SK-N-SH treated with all-trans-retinoic acid at 6 μM for 48 hours (cell line): ENCODE measurements around the gene AP3B1.

Experiments
- ATAC-seq: fragments of 200-7000 bp; cut with Tn5 transposase; 3 replicates; pipeline ENCODE4 v1.9.1; 2020; ENCODE audit warnings: mild to moderate bottlenecking, moderate library complexity
- ARNTL ChIP-seq: fragments of 450-650 bp; formaldehyde crosslinking; IDR thresholded peaks from 2 replicates; pipeline ENCODE4 v1.5.0; 2020; ENCODE audit warnings: low read depth, mild to moderate bottlenecking, moderate library complexity, borderline replicate concordance
- BACH2 ChIP-seq: fragments of 250-450 bp; sonication (Bioruptor Pico); IDR thresholded peaks from 2 replicates; pipeline ENCODE4 v1.9.0; 2021; ENCODE audit warnings: mild to moderate bottlenecking, borderline replicate concordance
- CREB5 ChIP-seq: fragments of 250-450 bp; sonication (Bioruptor Pico); IDR thresholded peaks from 2 replicates; pipeline ENCODE4 v1.5.1; 2020; ENCODE audit warnings: low read depth, mild to moderate bottlenecking, moderate library complexity
- CSDC2 ChIP-seq: fragments of 250-450 bp; sonication (Bioruptor Pico); IDR thresholded peaks from 2 replicates; pipeline ENCODE4 v1.5.0; 2020; ENCODE audit warnings: mild to moderate bottlenecking, moderate library complexity
- CSRNP3 ChIP-seq: fragments of 250-450 bp; sonication (Bioruptor Pico); IDR thresholded peaks from 2 replicates; pipeline ENCODE4 v1.5.1; 2021; ENCODE audit warnings: mild to moderate bottlenecking, moderate library complexity
- ESRRG ChIP-seq: fragments of 250-450 bp; sonication (Bioruptor Pico); IDR thresholded peaks from 2 replicates; pipeline ENCODE4 v1.6.1; 2021; ENCODE audit warnings: mild to moderate bottlenecking
- ISL1 ChIP-seq: fragments of 250-450 bp; sonication (Bioruptor Pico); IDR thresholded peaks from 2 replicates; pipeline ENCODE4 v2.1.2; 2022; ENCODE audit warnings: mild to moderate bottlenecking, moderate library complexity
- OSR1 ChIP-seq: fragments of 250-450 bp; sonication (Bioruptor Pico); IDR thresholded peaks from 2 replicates; pipeline ENCODE4 v1.8.0; 2022; ENCODE audit warnings: moderate library complexity, mild to moderate bottlenecking, inconsistent platforms
- PATZ1 ChIP-seq: fragments of 250-450 bp; sonication (Bioruptor Pico); IDR thresholded peaks from 2 replicates; pipeline ENCODE4 v1.8.0; 2020; ENCODE audit warnings: mild to moderate bottlenecking, moderate library complexity, borderline replicate concordance
- POU6F1 ChIP-seq: fragments of 250-450 bp; sonication (Bioruptor Pico); IDR thresholded peaks from 2 replicates; pipeline ENCODE4 v1.8.0; 2021; ENCODE audit warnings: low read depth, mild to moderate bottlenecking, moderate library complexity, borderline replicate concordance
- PPARA ChIP-seq: fragments of 250-450 bp; sonication (Bioruptor Pico); IDR thresholded peaks from 2 replicates; pipeline ENCODE4 v1.5.0; 2020; ENCODE audit warnings: mild to moderate bottlenecking, borderline replicate concordance
- RARB ChIP-seq: fragments of 250-450 bp; sonication (Bioruptor Pico); IDR thresholded peaks from 2 replicates; pipeline ENCODE4 v1.8.0; 2021; ENCODE audit warnings: mild to moderate bottlenecking, moderate library complexity
- SNAI2 ChIP-seq: fragments of 250-450 bp; sonication (Bioruptor Pico); IDR thresholded peaks from 2 replicates; pipeline ENCODE4 v1.5.0; 2020; ENCODE audit warnings: mild to moderate bottlenecking, moderate library complexity
- TCF4 ChIP-seq: fragments of 250-450 bp; sonication (Bioruptor Pico); IDR thresholded peaks from 2 replicates; pipeline ENCODE4 v1.8.0; 2021; ENCODE audit warnings: mild to moderate bottlenecking, moderate library complexity, borderline replicate concordance
- TOX ChIP-seq: fragments of 250-450 bp; sonication (Bioruptor Pico); IDR thresholded peaks from 2 replicates; pipeline ENCODE4 v1.8.0; 2021; ENCODE audit warnings: mild to moderate bottlenecking, moderate library complexity, borderline replicate concordance
- TSHZ2 ChIP-seq: fragments of 250-450 bp; sonication (Bioruptor Pico); IDR thresholded peaks from 2 replicates; pipeline ENCODE4 v1.5.0; 2020; ENCODE audit warnings: mild to moderate bottlenecking, moderate library complexity
- ZC3H10 ChIP-seq: fragments of 250-450 bp; sonication (Bioruptor Pico); IDR thresholded peaks from 2 replicates; pipeline ENCODE4 v1.5.1; 2021; ENCODE audit warnings: mild to moderate bottlenecking, moderate library complexity
- ZFP30 ChIP-seq: fragments of 450-650 bp; formaldehyde crosslinking; IDR thresholded peaks from 2 replicates; pipeline ENCODE4 v1.5.0; 2022; ENCODE audit warnings: mild to moderate bottlenecking, moderate library complexity
- ZNF565 ChIP-seq: fragments of 450-650 bp; formaldehyde crosslinking; conservative IDR thresholded peaks from 2 replicates; pipeline ENCODE4 v1.5.0; 2020; ENCODE audit warnings: low read depth, mild to moderate bottlenecking, moderate library complexity
- ZNF70 ChIP-seq: fragments of 450-650 bp; formaldehyde crosslinking; IDR thresholded peaks from 2 replicates; pipeline ENCODE4 v1.5.0; 2020; ENCODE audit warnings: mild to moderate bottlenecking, moderate library complexity
- ZNF8 ChIP-seq: fragments of 450-650 bp; formaldehyde crosslinking; IDR thresholded peaks from 2 replicates; pipeline ENCODE4 v1.5.0; 2020; ENCODE audit warnings: mild to moderate bottlenecking, moderate library complexity

AP3B1 gene

GRCh38 chr5:77993855-77994318 lies 300.6 kb downstream of the AP3B1 start (continued):
- TF ChIP-seq POU6F1 (CRISPR knock-in tag) (no peak), BACH2 (CRISPR knock-in tag) (no peak), ZC3H10 (CRISPR knock-in tag) (no peak), ZNF8 (CRISPR knock-in tag) (no peak)

- ATAC-seq, result no peak
- TF ChIP-seq ZNF70 (CRISPR knock-in tag) (no peak), ESRRG (CRISPR knock-in tag) (no peak), ZNF8 (CRISPR knock-in tag) (no peak), PPARA (CRISPR knock-in tag) (no peak), CSDC2 (no peak), RARB (CRISPR knock-in tag) (no peak), ZNF565 (CRISPR knock-in tag) (no peak), TOX (CRISPR knock-in tag) (no peak)
- TF ChIP-seq, all 23 proteins: peak for 0
These were observed 301.2 kb downstream of the AP3B1 start for GRCh38 chr5:77993141-77993854.

GRCh38 chr5:77991084-77991483 lies 303.4 kb downstream of the AP3B1 start:
- no peak for ATAC-seq
- TF ChIP-seq CSRNP3 (CRISPR knock-in tag) (no peak), ARNTL (CRISPR knock-in tag) (no peak), ZNF565 (CRISPR knock-in tag) (no peak), BACH2 (CRISPR knock-in tag) (no peak), ESRRG (CRISPR knock-in tag) (no peak), TCF4 (CRISPR knock-in tag) (no peak), TOX (CRISPR knock-in tag) (no peak), PATZ1 (CRISPR knock-in tag) (no peak), OSR1 (CRISPR knock-in tag) (no peak), CSDC2 (no peak), ZC3H10 (CRISPR knock-in tag) (no peak), ZNF8 (CRISPR knock-in tag) (no peak), SNAI2 (CRISPR knock-in tag) (no peak), RARB (CRISPR knock-in tag) (no peak), ZFP30 (CRISPR knock-in tag) (no peak), CREB5 (CRISPR knock-in tag) (no peak), ISL1 (CRISPR knock-in tag) (no peak), TSHZ2 (CRISPR knock-in tag) (no peak), POU6F1 (CRISPR knock-in tag) (no peak), PPARA (CRISPR knock-in tag) (no peak)
